GM12873 (cell line): Measurements from ENCODE around the gene ADAMTS3.

ENCODE experiments used
- CTCF ChIP-seq: IDR thresholded peaks from 2 replicates; pipeline ENCODE4 v1.5.1; 2012; ENCODE audit warnings: low read depth, mild to moderate bottlenecking, moderate library complexity, low read length, control low read depth; ENCODE audit not compliant: insufficient read depth; ENCODE audit errors: missing control alignments

ADAMTS3 gene

GRCh38 chr4:72564789-72565188, 4.2 kb downstream of the ADAMTS3 start:
- no peak for TF ChIP-seq CTCF

DNA sequence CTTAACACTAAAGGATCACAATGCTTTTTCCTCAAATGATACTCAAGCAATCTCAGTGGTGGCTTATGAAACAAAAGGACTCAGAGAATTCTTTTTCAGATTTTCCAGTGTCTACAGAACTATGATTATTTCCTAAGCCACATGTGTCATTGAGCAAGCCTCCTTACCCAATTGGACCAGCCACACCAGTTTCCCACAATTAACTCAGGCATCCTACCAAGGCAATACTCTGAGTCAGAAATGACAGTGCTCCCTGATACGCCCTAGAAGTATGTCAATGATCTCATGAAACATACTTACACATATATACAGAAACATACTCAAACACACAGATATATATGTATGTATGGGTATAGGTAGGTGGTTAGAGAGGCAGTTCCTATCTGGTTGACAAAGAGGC, 4.8 kb downstream of the ADAMTS3 start:
- no peak for TF ChIP-seq CTCF

DNA sequence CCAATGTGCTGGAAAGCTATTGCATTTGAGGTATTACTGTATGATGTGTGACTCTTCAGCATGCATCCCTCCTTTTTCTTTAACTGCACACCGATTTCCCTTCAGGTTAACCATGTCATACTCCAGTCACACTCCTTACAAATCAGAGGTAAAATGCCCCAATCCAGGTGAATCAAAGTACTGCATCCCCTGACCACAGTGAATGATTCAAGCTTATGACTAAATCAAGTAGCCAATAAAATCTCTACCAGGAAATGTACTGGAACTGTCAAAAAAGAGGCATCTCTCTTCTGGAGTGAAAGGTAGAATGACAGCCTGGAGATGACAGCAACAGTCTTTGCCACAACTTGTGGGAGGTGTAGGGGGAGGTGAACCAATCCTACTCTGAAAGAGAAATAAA, 10.4 kb downstream of the ADAMTS3 start:
- TF ChIP-seq CTCF: no peak

DNA sequence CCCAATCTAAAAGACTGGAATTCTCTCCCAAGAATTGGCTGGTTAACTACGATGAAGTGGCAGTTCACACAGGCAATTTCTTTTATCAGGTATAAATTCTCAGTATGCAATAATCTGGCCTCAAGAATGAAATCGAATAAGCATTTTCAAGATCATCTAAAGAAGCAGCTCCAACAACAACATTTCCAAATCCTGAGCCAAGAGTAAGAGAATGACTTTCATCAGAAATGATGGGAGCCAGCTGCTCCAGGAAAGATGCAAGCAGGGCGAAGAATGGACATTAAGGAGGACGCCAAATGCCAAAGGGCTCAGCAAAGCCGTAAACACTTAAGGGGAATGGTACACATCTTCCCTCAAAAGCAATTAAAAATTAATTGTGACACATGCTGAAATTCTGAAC, 12.0 kb downstream of the ADAMTS3 start:
- TF ChIP-seq CTCF: no peak

DNA sequence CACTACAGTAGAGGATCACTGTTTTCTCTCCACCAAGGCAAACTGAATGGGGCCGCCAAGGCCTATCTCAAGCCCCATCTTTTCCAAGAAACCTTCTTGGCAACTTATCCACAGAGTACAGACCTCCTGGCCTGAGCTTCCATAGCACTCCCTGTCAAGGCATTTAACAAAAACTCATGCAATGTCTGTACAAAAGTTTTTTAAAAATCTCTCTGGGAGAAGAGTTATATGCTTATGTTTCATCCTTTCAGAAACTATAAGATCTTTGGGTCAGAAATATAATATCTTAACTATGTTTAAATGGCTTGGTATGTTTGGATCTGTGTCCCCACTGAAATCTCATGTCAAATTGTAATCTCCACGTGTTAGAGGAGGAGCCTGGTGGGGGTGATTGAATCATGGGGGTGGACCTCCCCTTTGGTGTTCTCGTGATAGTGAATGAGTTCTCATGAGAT, 13.6 kb downstream of the ADAMTS3 start:
- no peak for TF ChIP-seq CTCF

DNA sequence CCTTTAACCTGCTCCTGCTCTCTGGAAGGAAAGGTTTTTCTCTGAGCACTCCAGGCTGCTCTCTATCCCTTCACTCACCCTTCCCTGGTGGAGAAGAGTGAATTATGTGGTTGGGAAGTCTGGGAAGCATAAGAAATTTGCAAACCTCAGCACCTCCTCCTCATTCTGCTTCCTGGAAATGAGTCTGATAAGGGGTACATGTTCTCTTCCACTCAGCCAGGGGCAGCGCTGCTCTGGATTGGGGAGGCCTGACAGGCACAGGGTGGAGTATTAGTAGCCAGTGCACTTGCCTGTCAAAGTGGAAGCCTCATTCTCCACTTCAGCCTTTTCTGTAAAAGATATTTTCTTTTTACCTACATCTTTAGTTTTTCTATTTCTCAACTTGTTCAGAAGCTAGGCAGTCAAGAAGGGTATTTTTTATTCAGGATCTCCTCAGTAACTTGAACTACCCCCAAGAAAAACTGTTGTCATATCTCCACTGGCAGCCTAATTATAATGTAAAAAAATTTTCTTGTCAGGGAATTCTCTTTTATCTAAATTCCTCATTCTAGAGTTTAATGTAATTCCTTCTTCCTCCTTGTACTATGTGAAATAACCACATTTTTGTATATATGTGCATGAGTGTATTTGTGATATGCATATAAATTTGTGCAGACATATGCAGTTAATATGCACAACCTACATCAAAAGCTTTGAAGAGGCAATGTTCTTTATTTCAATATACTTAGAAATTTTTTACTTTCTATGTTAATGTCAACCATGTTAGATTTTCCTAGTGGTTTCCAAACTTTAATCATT, 15.3 kb downstream of the ADAMTS3 start:
- TF ChIP-seq CTCF: no peak

DNA sequence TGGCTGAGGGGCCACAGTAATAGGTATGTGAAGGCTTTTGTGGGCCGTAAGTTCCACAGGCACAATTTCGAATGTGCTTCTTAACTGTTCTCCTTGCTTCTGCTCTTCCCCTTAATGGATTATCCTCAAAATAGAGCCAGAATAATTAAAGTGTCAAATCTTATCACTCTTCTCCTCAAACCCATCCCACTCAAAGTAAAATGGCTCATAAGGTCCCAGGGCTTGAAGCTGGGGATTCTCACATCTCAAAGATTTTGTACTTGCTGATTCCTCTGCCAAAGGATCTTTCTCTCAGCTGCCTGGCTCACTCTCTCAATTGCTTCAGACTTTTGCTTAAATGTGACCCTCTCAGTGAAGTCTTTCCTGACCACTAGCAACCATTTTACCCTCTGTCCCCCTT, 16.6 kb downstream of the ADAMTS3 start:
- TF ChIP-seq CTCF: no peak

DNA sequence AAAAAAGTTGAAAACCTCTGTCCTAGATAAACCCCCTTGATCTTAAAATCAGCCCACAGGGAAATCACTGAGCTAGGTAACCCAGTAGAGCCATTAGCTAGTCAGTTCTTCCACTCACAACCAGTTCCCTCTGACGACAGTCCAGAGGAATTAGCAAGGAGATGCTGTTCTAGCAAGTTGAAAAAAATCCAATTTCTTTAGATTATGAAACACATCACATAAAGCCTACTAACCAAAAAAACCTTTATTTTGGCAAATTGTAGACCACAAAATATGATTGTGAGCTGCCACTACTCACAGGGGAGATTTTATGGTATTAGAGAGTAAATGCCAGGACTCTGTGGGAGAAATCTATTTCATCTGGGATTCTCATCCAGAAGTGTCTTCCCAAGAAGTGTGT, 22.6 kb downstream of the ADAMTS3 start:
- TF ChIP-seq CTCF: no peak
